IPS-20b (cell line): ENCODE data around the gene CFL1.

Experiments used
- H3K27ac ChIP-seq: one replicate; pipeline ENCODE4 v1.5.1; 2013; ENCODE audit warnings: low read length
- H3K27me3 ChIP-seq: 2 replicates; pipeline ENCODE4 v1.6.1; 2013; ENCODE audit warnings: mild to moderate bottlenecking, low read length, inconsistent platforms; ENCODE audit not compliant: insufficient read depth
- H3K36me3 ChIP-seq: 2 replicates; pipeline ENCODE4 v1.6.1; 2013; ENCODE audit warnings: low read depth, mild to moderate bottlenecking, inconsistent platforms, low read length, moderate library complexity; ENCODE audit not compliant: insufficient read depth
- H3K4me1 ChIP-seq: 2 replicates; pipeline ENCODE4 v1.6.1; 2013; ENCODE audit warnings: mild to moderate bottlenecking, control low read depth, inconsistent platforms, low read length, moderate library complexity; ENCODE audit not compliant: insufficient read depth
- H3K4me3 ChIP-seq: 2 replicates; pipeline ENCODE4 v1.5.1; 2013; ENCODE audit warnings: mild to moderate bottlenecking, low read length, inconsistent platforms
- H3K9ac ChIP-seq: 2 replicates; pipeline ENCODE4 v1.6.1; 2013; ENCODE audit warnings: low read depth, mild to moderate bottlenecking, inconsistent platforms, low read length, moderate library complexity
- H3K9me3 ChIP-seq: 2 replicates; pipeline ENCODE4 v1.6.1; 2013; ENCODE audit warnings: mild to moderate bottlenecking, low read depth, low read length, inconsistent platforms; ENCODE audit not compliant: insufficient read depth

Gene CFL1

DNA sequence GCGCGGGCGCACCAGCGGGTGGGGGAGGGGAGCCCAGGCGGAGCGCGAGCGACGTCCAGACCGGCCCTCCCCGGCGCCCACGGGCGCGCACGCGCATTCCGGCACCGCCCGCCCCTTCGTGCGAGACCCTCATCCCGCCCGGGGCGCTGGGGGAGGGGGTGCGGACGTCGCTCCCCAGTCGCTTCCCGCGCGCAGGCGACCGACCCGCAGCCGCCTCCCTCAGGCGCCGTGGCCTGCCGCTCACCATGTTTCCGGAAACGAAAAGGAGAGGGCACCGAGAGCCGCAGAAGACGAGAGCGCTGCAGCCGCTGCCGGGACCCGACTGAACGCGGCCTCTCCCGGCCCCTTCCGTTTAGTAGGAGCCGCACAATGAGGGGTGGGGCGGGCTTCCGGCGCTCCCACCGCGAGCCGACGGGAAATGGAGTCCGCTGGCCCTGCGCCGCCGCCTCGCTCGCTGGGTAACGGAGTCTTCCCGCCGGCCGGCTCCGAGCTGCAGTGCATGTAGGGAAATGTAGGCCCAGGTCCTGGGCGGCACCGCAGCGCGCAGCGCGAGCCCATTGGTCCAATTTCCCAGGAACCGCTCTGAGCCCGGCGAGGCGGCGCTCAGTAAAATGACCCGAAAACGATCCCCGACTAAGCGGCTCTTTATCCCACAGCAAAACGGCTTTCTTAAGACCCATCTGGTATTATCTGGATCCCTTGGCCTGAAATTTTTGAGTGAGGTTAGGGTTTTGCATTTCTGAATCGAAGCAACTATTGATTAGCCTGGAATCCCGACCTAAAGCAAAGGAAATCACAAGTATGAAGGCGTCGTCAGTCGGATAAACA, at the start of gene CFL1:
Gene CFL1, minus strand, starts transcription at position 328 of the 828 bp plus-strand sequence. Its CDS starts 81 bp downstream, at position 247.
- H3K27me3 ChIP-seq: no peaks in the 10 kb centered on the region
- peak within 1 kb of the TSS; percentile 95 for H3K9ac ChIP-seq
- no peaks in the 10 kb centered on the region for H3K9me3 ChIP-seq
- peak within 1 kb of the TSS; percentile 99 for H3K4me3 ChIP-seq
- H3K4me1 ChIP-seq: peaks cover 5% of the 10 kb centered on the region; the same call in 1 of the 2 replicates
- peaks cover 53% of the 10 kb centered on the region for H3K36me3 ChIP-seq
- peak within 1 kb of the TSS; percentile 84 for H3K27ac ChIP-seq

GRCh38 chr11:65906602-65907001, 48.6 kb upstream of the CFL1 start:
- H3K4me1 ChIP-seq: no peaks in the 10 kb centered on the region; the same call in 1 of the 2 replicates
- H3K36me3 ChIP-seq: no peaks in the 10 kb centered on the region
- no peak overlapping the region for H3K27ac ChIP-seq

GRCh38 chr11:65903715-65904114, 45.7 kb upstream of the CFL1 start:
- H3K4me1 ChIP-seq: no peaks in the 10 kb centered on the region; the same call in 1 of the 2 replicates
- no peaks in the 10 kb centered on the region for H3K9me3 ChIP-seq
- no peaks in the 10 kb centered on the region for H3K36me3 ChIP-seq
- peaks cover 67% of the 10 kb centered on the region for H3K27me3 ChIP-seq
- H3K9ac ChIP-seq: no peak overlapping the region
- H3K4me3 ChIP-seq: no peak overlapping the region
- no peak overlapping the region for H3K27ac ChIP-seq

More at GRCh38 chr11:65906602-65907001, 48.6 kb upstream of the CFL1 start:
- H3K4me3 ChIP-seq: no peak overlapping the region
- peaks cover 46% of the 10 kb centered on the region for H3K27me3 ChIP-seq
- H3K9ac ChIP-seq: no peak overlapping the region
- no peaks in the 10 kb centered on the region for H3K9me3 ChIP-seq

DNA sequence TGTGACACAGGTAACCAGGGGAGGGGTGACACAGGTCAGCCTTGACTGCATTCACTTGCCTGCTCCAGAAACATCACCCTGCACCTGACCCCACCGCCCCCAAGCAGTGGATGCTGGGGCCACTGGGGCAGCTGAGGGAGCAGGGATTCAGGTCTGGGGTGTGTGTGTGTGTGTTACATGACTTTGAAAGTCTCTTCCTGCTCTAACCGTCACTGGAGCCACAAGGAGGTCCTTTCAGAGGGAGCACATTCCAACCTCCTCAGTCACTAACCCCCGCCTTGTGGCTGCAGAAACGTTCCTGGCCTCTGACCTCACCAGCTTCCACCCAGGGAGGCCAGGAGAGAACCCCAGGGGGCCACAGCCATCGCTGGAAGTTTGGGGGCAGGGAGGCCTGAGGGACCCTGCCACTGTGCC, 45.1 kb upstream of the CFL1 start:
- Histone ChIP-seq H3K9me3 (no peaks in the 10 kb centered on the region), H3K4me1 (no peaks in the 10 kb centered on the region; the same call in 1 of the 2 replicates), H3K9ac (no peak overlapping the region), H3K27ac (no peak overlapping the region), H3K27me3 (peaks cover 72% of the 10 kb centered on the region), H3K4me3 (no peak overlapping the region), H3K36me3 (no peaks in the 10 kb centered on the region)

- Histone ChIP-seq H3K9ac (no peak overlapping the region), H3K4me3 (peak overlapping the region; percentile 65; the same call in 1 of the 2 replicates), H3K27me3 (peaks cover 74% of the 10 kb centered on the region), H3K36me3 (no peaks in the 10 kb centered on the region), H3K27ac (no peak overlapping the region), H3K4me1 (no peaks in the 10 kb centered on the region; the same call in 1 of the 2 replicates), H3K9me3 (no peaks in the 10 kb centered on the region)
These were observed 42.9 kb upstream of the CFL1 start for GRCh38 chr11:65900899-65901180.

DNA sequence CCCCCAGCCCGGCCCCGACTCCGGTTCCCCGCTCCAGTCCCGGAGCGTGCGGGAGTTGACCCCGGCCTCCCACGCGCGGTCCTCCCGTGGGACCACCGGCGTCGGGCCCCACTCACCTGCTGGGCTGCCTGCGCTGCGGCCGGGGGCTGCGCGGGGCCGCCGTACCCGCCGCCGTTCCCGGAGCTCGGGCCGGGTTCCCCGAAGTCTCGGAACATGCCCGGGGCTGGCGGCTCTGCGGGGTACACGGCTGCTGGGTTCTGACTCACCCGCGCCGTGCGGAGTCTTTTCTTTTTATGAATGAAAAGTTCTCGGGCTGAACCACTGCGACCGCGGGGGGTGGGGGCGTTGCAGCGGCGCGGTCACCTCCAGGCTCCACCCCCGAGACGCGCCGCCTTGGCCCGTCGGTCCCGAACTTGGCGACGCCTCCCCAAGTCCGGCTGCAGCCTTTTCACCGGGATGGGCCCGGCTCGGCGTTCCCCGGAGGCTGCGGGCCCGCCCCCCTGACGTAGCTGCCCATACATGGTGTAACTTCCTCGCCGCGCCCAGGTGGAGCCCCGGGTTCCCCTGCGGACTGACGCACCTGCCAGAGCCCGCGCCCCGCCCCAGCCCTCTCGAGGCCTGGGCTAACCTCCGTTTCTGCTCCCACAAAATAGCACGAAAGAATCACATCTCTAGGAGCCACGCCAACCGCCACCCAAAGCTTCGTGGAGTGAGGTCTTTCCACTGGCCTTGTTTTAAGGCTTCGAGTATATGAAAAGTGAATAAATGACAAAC, 42.3 kb upstream of the CFL1 start, which contains the start of gene FOSL1:
Gene FOSL1, minus strand, starts transcription at position 264 of the 774 bp plus-strand sequence. Its CDS starts 49 bp downstream, at position 215.
- Histone ChIP-seq H3K4me3 (peak within 1 kb of the TSS; percentile 65), H3K36me3 (no peaks in the 10 kb centered on the region), H3K9me3 (no peaks in the 10 kb centered on the region), H3K27me3 (peaks cover 74% of the 10 kb centered on the region), H3K27ac (no peak within 1 kb of the TSS), H3K9ac (peak within 1 kb of the TSS; percentile 53), H3K4me1 (no peaks in the 10 kb centered on the region; the same call in 1 of the 2 replicates)

GRCh38 chr11:65899356-65900124, 41.6 kb upstream of the CFL1 start:
- H3K9me3 ChIP-seq: no peaks in the 10 kb centered on the region
- H3K4me3 ChIP-seq: peak overlapping the region; percentile 65
- H3K9ac ChIP-seq: peak overlapping the region; percentile 53
- peaks cover 74% of the 10 kb centered on the region for H3K27me3 ChIP-seq
- no peaks in the 10 kb centered on the region; the same call in 1 of the 2 replicates for H3K4me1 ChIP-seq
- no peak overlapping the region for H3K27ac ChIP-seq
- H3K36me3 ChIP-seq: no peaks in the 10 kb centered on the region

GRCh38 chr11:65898656-65899355, 40.8 kb upstream of the CFL1 start:
- H3K4me1 ChIP-seq: no peaks in the 10 kb centered on the region; the same call in 1 of the 2 replicates
- H3K9me3 ChIP-seq: no peaks in the 10 kb centered on the region
- no peaks in the 10 kb centered on the region for H3K36me3 ChIP-seq
- peak overlapping the region; percentile 65; the same call in 1 of the 2 replicates for H3K4me3 ChIP-seq
- H3K9ac ChIP-seq: peak overlapping the region; percentile 53; the same call in 1 of the 2 replicates
- H3K27ac ChIP-seq: no peak overlapping the region
- peaks cover 70% of the 10 kb centered on the region for H3K27me3 ChIP-seq

DNA sequence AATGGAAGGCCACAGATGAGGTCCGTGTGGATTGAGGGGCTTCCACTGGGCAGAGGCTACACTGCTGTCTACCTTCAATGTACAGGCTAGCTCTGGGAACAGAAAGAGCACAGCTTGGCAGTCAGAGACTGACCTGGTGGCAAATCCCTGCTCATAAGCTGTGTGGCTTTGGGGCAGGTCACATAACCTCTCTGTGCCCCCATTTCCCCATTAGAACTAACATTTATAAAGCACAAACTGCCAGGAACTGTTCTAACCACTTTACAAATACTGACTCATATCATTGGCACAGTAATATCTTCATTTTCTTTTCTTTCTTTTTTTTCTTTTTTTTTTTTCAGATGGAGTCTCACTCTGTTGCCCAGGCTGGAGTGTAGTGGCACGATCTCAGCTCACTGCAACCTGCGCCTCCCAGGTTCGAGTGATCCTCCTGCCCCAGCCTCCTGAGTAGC, 39.1 kb upstream of the CFL1 start:
- Histone ChIP-seq H3K4me3 (no peak overlapping the region), H3K4me1 (peaks cover 1% of the 10 kb centered on the region; the same call in 1 of the 2 replicates), H3K36me3 (no peaks in the 10 kb centered on the region), H3K9me3 (no peaks in the 10 kb centered on the region), H3K27ac (no peak overlapping the region), H3K27me3 (peaks cover 53% of the 10 kb centered on the region), H3K9ac (no peak overlapping the region)

GRCh38 chr11:65896034-65896999, 38.3 kb upstream of the CFL1 start:
- H3K4me3 ChIP-seq: no peak overlapping the region
- H3K27me3 ChIP-seq: peaks cover 53% of the 10 kb centered on the region
- H3K9ac ChIP-seq: no peak overlapping the region
- H3K36me3 ChIP-seq: no peaks in the 10 kb centered on the region
- H3K27ac ChIP-seq: no peak overlapping the region
- no peaks in the 10 kb centered on the region for H3K9me3 ChIP-seq
- peaks cover 4% of the 10 kb centered on the region; the same call in 1 of the 2 replicates for H3K4me1 ChIP-seq
